CD4-positive, alpha-beta T cell treated with Interleukin-6 for 4 hours (primary cell): ENCODE results near the gene CASD1.

Experiments
- DNase-seq: peaks from one replicate; pipeline ENCODE4 v3.0.0-alpha.2; 2020; ENCODE audit warnings: mixed read lengths

Gene CASD1

GRCh38 chr7:94588075-94588474 is 78.5 kb downstream of the CASD1 start:
- DNase-seq: no peak

GRCh38 chr7:94590526-94591162 is 81.0 kb downstream of the CASD1 start:
- no peak for DNase-seq

- no peak for DNase-seq
Measured at GRCh38 chr7:94591176-94591575, 81.6 kb downstream of the CASD1 start.

GRCh38 chr7:94594882-94595281 is 85.3 kb downstream of the CASD1 start:
- DNase-seq: no peak

GRCh38 chr7:94595717-94596116 is 86.1 kb downstream of the CASD1 start:
- DNase-seq: no peak

- no peak for DNase-seq
Measured at GRCh38 chr7:94600267-94600666, 90.7 kb downstream of the CASD1 start.

GRCh38 chr7:94602181-94602580 is 92.6 kb downstream of the CASD1 start:
- no peak for DNase-seq

GRCh38 chr7:94605031-94605430 is 95.4 kb downstream of the CASD1 start:
- DNase-seq: no peak
